Dedifferentiated amniotic fluid mesenchymal stem cell (primary cell): ENCODE measurements around the gene PNKD.

Experiments used
- DNase-seq: peaks from one replicate; pipeline ENCODE4 v3.0.0-alpha.2; 2016; ENCODE audit errors: extremely low spot score

Gene PNKD

DNA sequence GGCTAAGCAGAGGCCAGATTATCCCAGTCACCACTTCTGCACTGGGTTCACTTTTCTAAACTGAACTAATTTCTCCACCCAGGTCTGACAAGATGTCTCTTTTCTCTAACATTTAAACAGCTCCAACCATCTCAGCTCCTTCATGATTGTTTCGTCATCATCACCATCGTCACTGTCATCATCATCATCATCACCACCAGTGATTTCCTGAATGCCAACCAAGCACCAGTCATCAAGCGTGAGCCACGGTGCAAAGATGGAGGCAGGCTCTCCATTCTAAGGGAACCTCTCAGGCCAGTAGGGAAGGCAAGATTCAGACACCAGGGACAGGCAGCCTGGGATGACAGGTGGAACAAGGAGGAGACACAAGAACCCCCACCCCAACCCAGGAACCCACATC, 47.5 kb downstream of the PNKD start:
- DNase-seq = no peak

DNA sequence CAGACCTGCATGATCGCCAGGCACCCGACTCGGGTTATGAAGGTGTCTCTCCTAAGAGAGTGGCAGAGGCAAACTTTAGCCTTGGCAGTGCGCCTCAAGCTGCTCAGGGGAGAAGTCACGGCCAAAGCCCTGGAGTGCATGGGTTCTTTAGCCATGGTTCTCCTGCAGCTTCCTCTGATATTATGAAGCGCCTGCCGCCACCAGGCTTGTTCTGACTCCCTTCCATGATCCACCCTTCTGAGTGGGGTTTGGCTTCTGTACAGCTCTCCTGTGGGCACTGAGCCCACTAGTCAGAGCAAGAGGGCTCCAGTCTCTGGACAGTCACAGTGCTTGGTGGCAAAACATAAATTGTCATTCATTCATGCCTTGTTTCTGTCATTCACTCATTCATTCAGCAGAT, 47.9 kb downstream of the PNKD start:
- DNase-seq = no peak

DNA sequence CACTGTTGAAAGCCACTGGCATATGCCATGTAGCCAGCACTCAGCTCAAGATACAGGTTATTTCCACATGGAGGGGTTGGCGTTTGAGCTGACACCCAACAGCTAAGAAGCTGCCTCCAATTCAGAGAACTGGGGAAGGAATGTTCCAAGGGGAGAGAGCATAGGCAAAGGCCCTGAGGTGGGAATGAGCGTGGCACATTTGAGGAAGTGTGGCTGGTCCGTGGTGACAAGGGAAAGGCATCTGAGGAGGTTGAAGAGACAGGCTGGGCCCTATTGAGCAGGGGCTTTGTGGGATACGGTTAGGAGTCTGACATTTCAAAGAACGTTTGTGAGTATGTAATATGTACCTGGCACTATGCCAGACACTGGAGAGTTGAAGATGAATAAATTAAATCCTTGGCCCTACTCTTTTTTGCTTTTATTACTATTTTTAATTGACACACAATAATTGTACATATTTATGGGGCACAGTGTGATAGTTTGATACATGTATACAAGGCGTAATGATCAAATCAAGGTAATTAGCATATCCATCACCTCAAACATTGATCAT, 49.6 kb downstream of the PNKD start:
- no peak for DNase-seq

DNA sequence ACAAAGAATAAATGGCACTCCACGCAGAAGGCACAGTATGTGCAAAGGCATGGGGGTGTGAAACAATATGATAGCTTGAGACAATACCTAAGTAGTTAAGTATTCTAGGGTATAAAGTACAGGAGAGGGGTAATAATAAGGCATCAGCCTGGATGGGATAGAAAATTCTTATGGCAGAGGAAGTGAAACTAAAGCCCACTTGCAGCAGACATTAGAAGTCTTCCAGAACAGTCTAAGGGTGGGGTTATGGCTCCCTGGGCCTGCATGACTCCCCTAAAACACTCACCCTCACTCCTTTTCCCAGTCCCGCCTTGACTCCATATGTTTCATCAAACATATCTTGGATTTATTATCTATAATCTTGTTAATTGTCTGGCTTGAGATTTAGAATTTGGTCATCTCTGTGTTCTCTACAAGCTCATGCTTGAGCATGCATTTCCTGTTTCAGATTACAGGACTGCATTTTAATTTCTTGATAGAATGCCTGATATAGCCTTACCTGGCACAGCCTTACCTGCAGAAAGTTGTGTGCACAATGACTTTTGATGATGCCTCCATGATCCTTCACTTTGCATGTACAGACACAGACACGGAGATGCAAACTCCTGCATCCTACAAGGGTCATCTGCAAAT, 50.5 kb downstream of the PNKD start:
- DNase-seq = no peak

DNA sequence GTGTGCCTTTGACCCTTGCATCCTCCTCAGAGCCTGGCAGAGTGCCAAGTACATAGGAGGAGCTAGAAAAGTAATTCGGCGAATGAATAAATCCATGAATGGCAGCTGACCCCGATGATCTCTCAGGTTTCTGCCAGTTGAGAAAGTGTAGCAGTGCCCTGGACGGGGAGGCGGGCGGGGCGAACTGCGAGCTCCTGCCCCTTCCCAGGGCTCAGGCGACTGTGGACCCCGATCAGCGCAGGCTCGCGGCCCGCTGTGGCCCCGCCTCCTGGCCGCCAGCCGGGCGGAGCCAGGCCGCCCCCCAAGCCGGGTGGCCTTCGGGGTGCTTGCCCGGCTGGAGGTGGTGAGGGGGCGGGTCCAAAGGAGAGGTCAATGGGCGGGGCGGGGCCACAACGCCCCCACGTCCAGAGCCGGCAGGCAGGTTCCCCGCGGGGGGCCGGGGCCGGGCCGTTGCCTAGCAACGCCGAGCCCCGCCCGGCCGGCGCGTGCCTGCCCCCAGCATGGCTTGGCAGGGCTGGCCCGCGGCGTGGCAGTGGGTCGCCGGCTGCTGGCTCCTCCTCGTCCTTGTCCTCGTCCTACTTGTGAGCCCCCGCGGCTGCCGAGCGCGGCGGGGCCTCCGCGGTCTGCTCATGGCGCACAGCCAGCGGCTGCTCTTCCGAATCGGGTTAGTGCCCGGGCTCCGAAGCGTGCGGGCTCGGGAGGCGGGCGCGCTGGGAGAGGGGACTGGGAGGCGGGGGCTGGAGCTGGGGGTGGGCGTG, 52.6 kb downstream of the PNKD start:
- DNase-seq = peak; percentile 43

DNA sequence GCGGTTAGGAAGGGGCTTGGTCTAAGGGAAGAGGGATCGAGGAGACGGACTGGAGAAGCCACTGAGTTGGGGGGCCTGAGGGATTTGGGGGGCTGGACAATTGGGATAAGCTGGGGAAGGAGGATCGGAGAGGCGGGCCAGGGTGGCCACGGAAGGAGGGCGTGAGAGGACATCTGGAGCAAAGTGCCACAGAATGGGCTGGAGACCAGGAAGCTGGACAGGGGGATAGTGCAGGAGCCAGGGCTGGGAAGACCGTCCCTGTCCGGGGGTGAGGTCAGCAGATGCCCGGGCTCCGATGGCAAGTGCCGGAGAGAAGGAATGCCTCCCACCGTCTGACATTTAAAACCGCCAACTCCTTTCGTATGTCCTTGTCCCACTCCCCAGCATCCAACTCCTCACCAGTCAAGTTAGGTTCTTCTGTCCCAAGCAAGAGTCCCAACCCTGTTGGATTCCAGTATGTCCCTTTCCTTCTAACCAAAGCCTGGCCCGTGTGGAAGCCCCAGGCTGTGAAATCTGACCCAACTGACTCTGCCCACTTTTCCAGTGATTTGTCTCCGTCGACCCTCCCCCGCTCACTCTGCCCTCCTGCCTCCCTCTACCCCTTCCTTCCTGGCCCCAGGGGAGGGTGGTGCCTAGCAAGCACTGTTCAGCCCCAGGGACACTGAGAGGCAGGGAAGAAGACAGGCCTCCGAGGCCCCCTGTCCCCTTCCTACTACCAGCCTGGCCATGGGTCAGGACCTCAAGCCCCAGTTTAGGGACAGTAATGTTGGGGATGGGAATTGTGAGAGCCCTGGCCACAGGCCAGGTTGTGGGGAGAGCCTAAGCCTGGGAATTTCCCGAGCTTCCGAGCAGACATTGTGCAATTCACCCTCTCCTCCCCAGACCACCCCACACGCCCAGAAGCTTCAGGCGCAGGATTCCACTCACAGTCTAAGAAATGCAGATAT, 53.5 kb downstream of the PNKD start:
- DNase-seq = peak; percentile 30

DNA sequence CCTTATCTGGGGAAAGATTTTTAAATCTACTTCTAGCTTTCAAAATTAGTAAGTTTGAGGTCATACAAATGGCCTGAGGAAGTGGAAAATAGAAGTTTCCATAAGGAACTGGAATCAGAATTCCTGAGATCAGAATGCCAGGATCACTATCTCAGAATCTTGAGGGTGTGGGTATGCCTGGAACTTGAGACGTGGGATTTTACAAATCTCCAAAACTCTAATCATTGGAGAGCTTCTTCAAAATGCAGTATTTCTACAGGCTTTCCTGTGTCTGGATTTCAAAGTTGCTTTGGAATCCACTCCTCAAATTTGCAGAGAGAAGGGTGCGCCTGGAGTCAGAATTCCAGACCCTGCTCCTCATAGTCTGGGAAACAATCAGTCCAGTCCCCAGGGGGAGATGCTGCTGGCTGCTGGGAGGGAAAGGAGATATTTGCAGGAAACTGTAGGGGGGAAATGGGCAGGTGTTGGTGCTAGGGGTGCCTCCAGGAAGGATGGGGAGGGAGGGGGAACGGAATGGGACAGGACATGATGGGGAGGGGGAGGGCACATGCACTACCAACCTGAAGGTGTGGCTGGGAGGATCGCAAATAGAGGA, 55.3 kb downstream of the PNKD start:
- DNase-seq = no peak

DNA sequence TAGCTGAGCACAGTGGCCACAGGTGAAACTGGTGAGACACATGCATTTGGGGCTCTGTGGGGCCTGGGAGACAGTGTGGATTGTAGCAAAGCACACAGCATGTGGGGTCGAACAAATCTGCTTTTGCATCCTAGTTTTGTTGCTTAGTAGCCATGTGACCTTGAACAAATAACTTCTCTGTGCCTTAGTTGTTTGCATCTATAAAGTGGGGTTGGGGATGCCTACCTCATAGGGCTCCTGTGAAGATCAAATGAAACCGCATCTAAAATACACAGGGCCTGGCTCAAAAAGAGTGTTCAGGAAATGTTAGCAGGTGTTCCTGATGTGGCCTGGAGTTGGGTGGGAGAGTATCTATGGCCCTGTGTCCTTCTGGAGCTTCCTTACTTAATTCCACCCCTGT, 56.0 kb downstream of the PNKD start:
- DNase-seq = no peak

DNA sequence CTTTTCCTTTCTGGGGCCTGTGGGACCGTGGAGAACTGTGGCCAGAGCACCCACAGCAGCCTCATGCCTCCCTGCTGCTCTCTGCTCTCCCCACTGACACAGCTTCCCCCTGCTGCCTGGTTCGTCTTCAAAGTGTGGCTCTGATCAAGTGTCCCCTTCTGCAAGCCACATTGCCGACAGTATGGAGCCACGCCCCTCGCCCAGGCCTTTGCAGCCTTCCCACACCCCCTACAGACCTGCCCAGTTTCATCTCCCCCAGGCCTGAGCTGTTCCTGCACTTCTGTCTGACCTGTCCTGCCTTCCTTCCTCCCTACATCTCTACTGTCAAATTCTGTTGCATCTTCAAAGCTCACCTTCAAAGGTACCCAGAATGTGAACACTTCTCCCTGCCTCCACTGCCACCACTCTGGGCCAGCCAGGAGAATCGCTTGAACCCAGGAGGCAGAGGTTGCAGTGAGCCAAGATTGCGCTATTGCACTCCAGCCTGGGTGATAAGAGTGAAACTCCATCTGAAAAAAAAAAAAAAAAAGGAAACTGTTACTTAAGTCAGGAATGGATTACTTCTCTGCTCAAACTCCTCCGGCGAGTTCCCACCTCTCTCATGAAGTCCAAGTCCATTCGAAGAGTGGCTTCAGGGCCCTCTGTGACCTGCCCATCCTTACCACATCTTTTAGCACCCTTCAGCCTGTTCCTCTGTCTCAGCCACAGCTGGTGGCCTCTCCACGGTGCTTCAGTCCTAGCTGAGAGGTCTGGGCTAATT, 57.3 kb downstream of the PNKD start:
- no peak for DNase-seq

DNA sequence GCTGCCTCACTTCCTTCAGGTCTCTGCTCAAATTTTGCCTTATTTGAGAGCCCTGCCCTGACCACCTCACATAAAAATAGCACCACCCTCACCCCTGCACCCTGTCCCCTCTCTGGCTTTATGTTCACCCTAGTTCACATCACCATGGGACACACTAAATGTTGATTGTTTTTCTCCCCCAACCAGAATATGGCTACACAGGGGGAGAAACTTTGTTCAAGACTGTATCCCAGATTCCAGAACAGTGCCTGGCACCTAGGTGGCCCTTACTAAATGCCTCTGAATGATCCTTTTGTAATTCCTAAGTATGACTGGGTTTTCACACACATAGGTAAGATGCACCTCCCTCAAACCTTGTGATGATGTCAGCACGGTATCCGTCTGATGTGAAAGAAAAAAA, 58.0 kb downstream of the PNKD start:
- DNase-seq = no peak

DNA sequence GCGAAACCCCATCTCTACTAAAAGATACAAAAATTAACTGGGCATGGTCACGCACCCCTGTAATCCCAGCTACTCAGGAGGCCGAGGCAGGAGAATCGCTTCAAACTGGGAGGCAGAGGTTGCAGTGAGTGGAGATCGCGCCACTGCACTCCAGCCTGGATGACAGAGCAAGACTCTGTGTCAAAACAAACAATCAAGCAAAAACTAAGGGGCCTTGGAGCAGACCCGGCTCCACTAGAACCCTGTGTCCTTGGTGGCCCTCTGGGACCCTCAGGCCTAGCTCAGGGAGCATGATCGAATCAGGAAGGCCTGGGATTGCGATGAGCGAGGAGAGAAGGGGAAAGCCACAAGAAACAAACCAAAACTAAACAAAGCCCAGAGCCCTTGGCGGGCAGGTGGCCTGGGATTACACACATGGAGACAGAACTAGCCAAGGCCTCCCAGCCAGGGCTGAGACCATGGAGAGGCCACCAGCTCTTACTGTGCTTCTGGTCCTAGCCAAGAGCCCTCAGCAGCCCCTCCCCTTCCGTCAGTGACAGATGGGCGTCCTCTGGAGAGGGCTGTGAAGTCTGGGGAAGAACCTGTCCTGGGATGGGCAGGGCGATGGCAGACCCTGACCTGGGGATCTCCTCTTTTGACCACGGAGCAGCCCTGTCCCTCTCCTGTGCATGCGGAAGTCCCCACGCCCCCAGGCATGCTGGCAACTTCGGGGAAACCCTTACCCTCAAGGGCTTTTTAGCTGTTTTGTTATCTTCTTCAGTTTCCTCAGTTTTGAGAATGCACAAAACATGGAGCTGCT, 58.9 kb downstream of the PNKD start:
- no peak for DNase-seq

DNA sequence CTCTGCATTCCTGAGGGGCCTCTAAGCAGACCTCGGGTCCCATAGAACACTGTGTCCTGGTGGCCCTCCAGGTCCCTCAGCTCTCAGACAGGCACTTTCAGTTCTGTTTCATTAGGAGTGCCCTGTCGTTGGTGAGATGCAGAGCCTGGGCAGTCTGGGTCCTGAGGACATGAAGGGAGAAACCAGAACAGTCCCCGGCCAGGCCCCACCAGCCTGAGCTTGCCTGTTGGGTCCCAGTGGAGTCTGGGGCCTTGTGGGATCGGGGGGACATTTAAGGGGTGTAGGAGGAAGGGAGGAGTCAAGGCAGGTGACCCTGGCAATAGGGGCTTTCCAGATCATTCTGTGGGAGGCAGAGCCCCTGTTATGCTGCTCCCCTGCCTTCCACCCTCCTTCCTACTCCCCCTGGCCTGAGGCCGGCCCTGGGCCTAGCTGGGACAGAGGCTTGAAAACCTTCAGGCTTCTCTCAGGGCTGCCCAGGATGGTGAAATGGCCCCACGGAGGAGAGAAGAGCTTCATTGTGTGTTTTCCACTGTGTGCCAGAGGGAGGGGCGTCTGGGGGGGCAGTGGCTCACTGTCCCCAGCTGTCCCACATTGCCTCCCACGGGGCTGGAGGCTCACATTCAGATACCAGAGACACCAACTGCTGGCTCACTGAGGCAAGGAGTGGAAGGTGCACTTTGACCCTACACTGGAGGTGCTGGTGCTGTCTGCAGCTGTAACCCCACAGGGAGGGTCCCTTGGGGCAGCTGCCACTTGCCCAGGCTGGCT, 59.7 kb downstream of the PNKD start:
- DNase-seq = no peak

DNA sequence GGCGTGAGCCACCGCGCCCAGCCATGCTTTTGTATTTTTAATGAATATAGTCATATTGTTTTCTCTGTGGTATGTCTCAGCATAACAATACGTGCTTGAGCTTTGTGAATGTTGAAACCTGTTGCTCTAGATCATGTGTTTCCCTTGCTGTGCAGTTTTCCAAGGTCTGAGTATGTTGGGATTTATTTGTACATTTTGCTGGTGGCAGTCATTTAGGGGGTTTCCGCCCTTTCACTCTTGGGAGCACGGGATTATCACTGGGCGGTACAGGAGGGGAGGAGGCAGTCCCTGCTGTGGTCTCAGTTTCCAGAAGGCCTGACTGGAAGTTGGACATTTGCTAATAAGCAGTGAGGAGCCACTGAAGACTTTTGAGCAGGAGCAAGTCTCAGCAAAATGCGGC, 61.4 kb downstream of the PNKD start:
- DNase-seq = no peak

DNA sequence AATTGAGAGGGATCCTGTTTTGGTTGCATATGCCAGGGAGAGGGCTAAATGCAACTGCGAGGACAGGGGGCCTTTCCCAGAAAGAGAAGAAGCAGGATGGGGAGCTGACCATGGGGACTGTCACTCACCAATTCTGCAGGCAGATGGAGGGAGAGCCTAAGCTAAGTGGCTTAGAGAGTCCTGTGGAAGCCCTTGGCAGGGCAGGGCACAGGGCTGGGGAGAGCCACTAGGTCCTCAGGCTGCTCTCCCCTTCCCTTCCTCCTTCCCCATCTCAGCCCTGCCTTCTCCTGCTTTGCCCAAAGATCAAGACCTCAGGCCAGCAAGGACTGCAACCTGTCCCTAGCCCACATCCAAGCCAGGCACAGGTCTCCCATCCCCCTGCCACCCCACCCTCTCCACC, 62.0 kb downstream of the PNKD start:
- no peak for DNase-seq

DNA sequence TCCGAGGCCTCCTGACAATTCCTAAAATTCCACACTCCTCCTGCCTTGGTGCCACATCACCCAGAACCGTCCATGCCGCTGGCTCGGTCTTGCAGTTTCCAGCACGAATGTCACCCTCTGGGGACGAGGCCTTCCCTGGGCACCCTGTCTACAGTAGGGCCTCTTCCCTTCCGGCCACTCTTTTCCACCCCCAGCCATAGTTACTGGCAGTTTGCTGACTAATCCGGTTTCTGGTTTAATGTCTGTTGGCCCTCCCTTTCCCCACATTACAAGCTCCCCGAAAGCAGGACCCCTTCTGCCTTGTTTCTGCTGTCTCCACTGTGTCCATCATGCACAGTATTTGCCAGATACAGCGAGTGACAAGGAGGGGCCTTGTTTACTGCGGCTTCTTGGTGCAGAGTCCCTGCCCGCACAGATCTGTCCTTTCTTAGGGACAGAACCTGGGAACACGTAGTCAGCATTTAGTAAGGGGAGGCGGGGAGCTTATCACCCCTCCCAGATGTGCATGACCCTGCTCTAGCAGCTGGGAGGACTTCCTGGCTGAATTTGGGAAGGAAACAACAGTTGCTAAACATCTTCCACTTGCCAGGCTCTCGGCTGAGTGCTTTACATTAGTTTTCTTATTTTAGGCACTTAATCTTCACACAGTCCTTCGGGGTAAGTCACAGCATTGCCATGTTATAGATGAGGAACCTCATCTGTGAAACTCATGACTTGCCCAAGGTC, 62.8 kb downstream of the PNKD start:
- no peak for DNase-seq

DNA sequence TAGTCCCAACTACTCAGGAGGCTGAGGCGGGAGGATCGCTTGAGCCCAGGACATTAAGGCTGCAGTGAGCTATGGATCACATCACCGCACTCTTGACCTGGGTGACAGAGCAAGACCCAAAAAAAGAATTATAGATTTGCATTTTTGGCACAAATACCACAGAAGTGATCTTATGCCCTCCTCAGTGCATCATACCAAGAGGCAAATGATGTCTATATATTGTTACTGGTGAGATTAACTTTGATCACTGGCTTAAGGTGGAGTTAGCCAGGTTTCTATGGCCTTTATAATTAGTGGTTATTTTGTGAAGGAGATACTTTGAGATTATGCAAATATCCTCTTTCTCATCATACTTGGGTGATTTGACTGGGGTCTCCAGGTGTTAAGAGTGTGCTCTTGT, 64.2 kb downstream of the PNKD start:
- no peak for DNase-seq

DNA sequence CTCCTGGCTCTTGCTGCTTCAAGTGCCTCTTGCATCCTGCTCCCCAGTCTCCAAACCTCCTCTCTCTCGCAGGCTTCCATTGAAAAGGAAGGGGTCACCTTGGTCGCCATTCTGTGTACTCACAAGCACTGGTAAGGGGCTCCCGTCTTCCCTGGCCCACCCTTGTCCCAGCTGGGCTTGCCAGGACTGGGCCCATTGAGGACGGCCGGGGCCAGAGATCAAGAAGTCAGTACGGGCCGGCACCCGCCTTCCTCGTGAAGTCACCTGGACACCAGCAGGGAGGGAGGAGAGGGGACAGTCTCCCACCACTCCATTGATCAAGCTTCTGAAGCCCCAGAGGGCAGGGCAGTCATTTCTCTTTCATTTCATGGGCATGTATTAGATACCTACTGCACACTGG, 70.3 kb downstream of the PNKD start:
- DNase-seq = no peak

DNA sequence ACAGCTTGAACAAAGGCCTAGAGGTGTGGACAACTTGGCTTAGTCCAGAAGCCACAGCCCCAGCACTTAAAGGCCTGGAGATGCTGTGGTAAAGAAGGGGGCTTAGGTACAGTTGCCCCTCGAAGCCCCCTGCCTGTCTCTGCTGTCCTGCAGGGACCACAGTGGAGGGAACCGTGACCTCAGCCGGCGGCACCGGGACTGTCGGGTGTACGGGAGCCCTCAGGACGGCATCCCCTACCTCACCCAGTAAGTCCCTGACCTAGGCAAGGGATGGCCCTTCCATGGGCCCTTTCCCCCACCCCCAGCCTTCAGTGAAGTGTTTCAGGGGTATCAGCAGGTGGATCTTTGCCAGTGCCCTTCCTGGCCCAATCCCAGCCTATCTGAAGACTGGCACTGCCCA, 71.1 kb downstream of the PNKD start:
- no peak for DNase-seq

DNA sequence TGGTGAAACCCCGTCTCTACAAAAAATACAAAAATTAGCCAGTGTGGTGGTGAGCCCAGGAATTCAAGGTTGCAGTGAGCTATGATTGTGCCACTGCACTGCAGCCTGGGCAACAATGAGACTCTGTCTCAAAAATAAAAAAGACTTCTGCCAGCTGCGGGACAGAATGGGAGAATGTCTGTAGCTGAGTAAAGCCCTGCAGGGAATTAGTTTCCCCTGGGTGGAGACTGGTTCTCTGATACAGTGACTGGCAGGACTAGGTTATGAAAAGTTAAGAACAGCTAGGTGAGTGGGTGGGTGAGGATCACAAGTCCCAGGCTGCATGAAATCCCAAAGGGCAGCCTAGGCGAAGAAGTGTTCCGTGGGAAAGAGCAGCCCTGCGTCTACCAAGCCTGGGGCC, 72.5 kb downstream of the PNKD start:
- DNase-seq = no peak
